H1 (cell line): ENCODE data around the gene SUCLG2. TPM values are rescaled to one million over a fixed set of nuclear protein-coding genes. Genes with fewer than 3 reads are reported as not detected.

Experiments
- CTCF ChIA-PET: fragments of 300-600 bp; sonication (Branson Sonifier 250); formaldehyde crosslinking; loops from one replicate; lab custom pipeline; 2021; ENCODE audit not compliant: partially characterized antibody; lab: Charles Lee
- POLR2A ChIA-PET: fragments of 300-600 bp; sonication (Branson Sonifier 250); formaldehyde crosslinking; loops from one replicate; lab custom pipeline; 2021; ENCODE audit warnings: inconsistent platforms; ENCODE audit not compliant: partially characterized antibody; lab: Charles Lee
- DNase-seq, 2 experiments: peaks; one replicate each; pipeline versions ENCODE4 v3.0.0 to v3.0.0-alpha.2; 2010 to 2022; ENCODE audit warnings: low spot score in 2 of 2, low read depth in 1 of 2, mixed read lengths in 1 of 2
- FAIRE-seq: peaks from 2 replicates; lab custom pipeline; 2011; peaks lifted over from hg19 to GRCh38; lab: Jason Lieb, UNC
- H2AFZ ChIP-seq: 2 replicates; pipeline ENCODE4 v1.8.1; 2012; ENCODE audit warnings: low read length, inconsistent platforms
- H2AK5ac ChIP-seq: 2 replicates; pipeline ENCODE4 v1.6.1; 2013; ENCODE audit warnings: low read depth, low read length
- H2BK120ac ChIP-seq: replicated peaks from 2 replicates; pipeline ENCODE3; 2013; ENCODE audit warnings: low read depth, low read length, inconsistent platforms
- H2BK12ac ChIP-seq: 2 replicates; pipeline ENCODE4 v1.6.1; 2013; ENCODE audit warnings: low read depth, low read length
- H2BK15ac ChIP-seq: 2 replicates; pipeline ENCODE4 v1.6.1; 2013; ENCODE audit warnings: low read length
- H2BK20ac ChIP-seq: 2 replicates; pipeline ENCODE4 v1.6.1; 2013; ENCODE audit warnings: low read length
- H2BK5ac ChIP-seq: 2 replicates; pipeline ENCODE4 v1.6.1; 2013; ENCODE audit warnings: low read depth, low read length
- H3K14ac ChIP-seq: 2 replicates; pipeline ENCODE4 v1.6.1; 2013; ENCODE audit warnings: inconsistent platforms; ENCODE audit not compliant: insufficient read length
- H3K18ac ChIP-seq: 2 replicates; pipeline ENCODE4 v1.6.1; 2013; ENCODE audit warnings: low read length; ENCODE audit errors: extremely low read depth
- H3K23ac ChIP-seq: 2 replicates; pipeline ENCODE4 v1.6.1; 2013; ENCODE audit warnings: inconsistent platforms; ENCODE audit not compliant: insufficient read length
- H3K23me2 ChIP-seq: 2 replicates; pipeline ENCODE4 v1.6.1; 2013; ENCODE audit warnings: low read depth, low read length
- H3K27ac ChIP-seq: 2 replicates; pipeline ENCODE4 v1.6.1; 2011; ENCODE audit warnings: low read depth, low read length, inconsistent platforms
- H3K27me3 ChIP-seq, 4 experiments: replicated peaks in 1 of 4; 1 replicate in 1 of 4; 2 replicates in 3 of 4; pipeline versions ENCODE4 v1.6.1 to v1.8.1; 2011 to 2013; ENCODE audit warnings: low read length in 3 of 4, mild to moderate bottlenecking in 3 of 4, inconsistent platforms in 2 of 4, mixed read lengths in 2 of 4, moderate library complexity in 1 of 4; ENCODE audit not compliant: control insufficient read depth in 3 of 4, insufficient read depth in 3 of 4; ENCODE audit errors: extremely low read depth in 1 of 4
- H3K36me3 ChIP-seq, 4 experiments: 2 replicates each; pipeline versions ENCODE4 v1.6.1 to v1.8.1; 2011 to 2013; ENCODE audit warnings: mild to moderate bottlenecking in 4 of 4, low read length in 3 of 4, moderate library complexity in 2 of 4, control low read depth in 1 of 4, inconsistent platforms in 1 of 4; ENCODE audit not compliant: insufficient read depth in 4 of 4, control insufficient read depth in 2 of 4
- H3K4ac ChIP-seq: replicated peaks from 2 replicates; pipeline ENCODE3; 2013; ENCODE audit warnings: low read length, low read depth, mixed read lengths, inconsistent platforms; ENCODE audit not compliant: insufficient read length
- H3K4me1 ChIP-seq, 4 experiments: replicated peaks in 1 of 4; 1 replicate in 1 of 4; 2 replicates in 3 of 4; pipeline versions ENCODE4 v1.6.1 to v1.8.1; 2011 to 2013; ENCODE audit warnings: low read length in 3 of 4, inconsistent platforms in 2 of 4, mixed read lengths in 1 of 4; ENCODE audit not compliant: insufficient read depth in 4 of 4, control insufficient read depth in 3 of 4
- H3K4me2 ChIP-seq, 2 experiments: 2 replicates each; pipeline versions ENCODE4 v1.6.1 to v1.8.1; 2011 to 2013; ENCODE audit warnings: low read depth in 2 of 2, low read length in 2 of 2, control low read depth in 1 of 2, inconsistent platforms in 1 of 2, mild to moderate bottlenecking in 1 of 2; ENCODE audit not compliant: insufficient read depth in 1 of 2
- H3K4me3 ChIP-seq, 4 experiments: fragments of 200-600, 300-600 bp in 1 of 4; sonication (generic), shearing (Covaris generic), sonication (Bioruptor Twin) in 1 of 4; 2 replicates each; pipeline versions ENCODE4 v1.5.1 to v1.8.1; 2011 to 2016; ENCODE audit warnings: low read length in 4 of 4, low read depth in 3 of 4, control low read depth in 2 of 4, inconsistent platforms in 2 of 4, mild to moderate bottlenecking in 2 of 4, mixed read lengths in 1 of 4, moderate library complexity in 1 of 4; ENCODE audit not compliant: insufficient read depth in 2 of 4; ENCODE audit errors: extremely low read depth in 1 of 4
- H3K56ac ChIP-seq: replicated peaks from 2 replicates; pipeline ENCODE3; 2013; ENCODE audit warnings: low read depth, mild to moderate bottlenecking, mixed read lengths, low read length, inconsistent platforms; ENCODE audit not compliant: insufficient read length
- H3K79me1 ChIP-seq: 2 replicates; pipeline ENCODE4 v1.6.1; 2013; ENCODE audit warnings: low read depth, low read length, control low read depth
- H3K79me2 ChIP-seq, 2 experiments: 2 replicates each; pipeline versions ENCODE4 v1.6.1 to v1.8.1; 2012 to 2013; ENCODE audit warnings: low read length in 2 of 2, mild to moderate bottlenecking in 2 of 2, inconsistent platforms in 1 of 2; ENCODE audit not compliant: insufficient read depth in 2 of 2, control insufficient read depth in 1 of 2
- H3K9ac ChIP-seq, 4 experiments: replicated peaks in 1 of 4; 1 replicate in 1 of 4; 2 replicates in 3 of 4; pipeline versions ENCODE4 v1.6.1 to v1.8.1; 2011 to 2013; ENCODE audit warnings: low read depth in 3 of 4, low read length in 3 of 4, control low read depth in 2 of 4, mild to moderate bottlenecking in 2 of 4, moderate library complexity in 2 of 4, inconsistent platforms in 1 of 4; ENCODE audit errors: extremely low read depth in 1 of 4
- H3K9me3 ChIP-seq, 2 experiments: 2 replicates each; pipeline versions ENCODE4 v1.6.1 to v1.8.1; 2012 to 2013; ENCODE audit warnings: mild to moderate bottlenecking in 2 of 2, moderate library complexity in 2 of 2, control low read depth in 1 of 2, inconsistent platforms in 1 of 2, low read depth in 1 of 2, low read length in 1 of 2, mixed read lengths in 1 of 2; ENCODE audit not compliant: insufficient read depth in 2 of 2
- H4K20me1 ChIP-seq, 2 experiments: replicated peaks in 1 of 2; 2 replicates each; pipeline versions ENCODE3 to v1.8.1; 2011 to 2013; ENCODE audit warnings: inconsistent platforms in 2 of 2, low read length in 2 of 2, mild to moderate bottlenecking in 1 of 2; ENCODE audit not compliant: insufficient read depth in 2 of 2, control insufficient read depth in 1 of 2
- H4K5ac ChIP-seq: 2 replicates; pipeline ENCODE4 v1.6.1; 2013; ENCODE audit warnings: low read length, low read depth, mixed read lengths, inconsistent platforms; ENCODE audit not compliant: insufficient read length
- H4K8ac ChIP-seq: 2 replicates; pipeline ENCODE4 v1.8.0; 2013; ENCODE audit warnings: mild to moderate bottlenecking, moderate library complexity, low read length, inconsistent platforms; ENCODE audit not compliant: insufficient read depth; ENCODE audit errors: extremely low read depth
- H4K91ac ChIP-seq: replicated peaks from 2 replicates; pipeline ENCODE3; 2013; ENCODE audit warnings: low read length, mixed read lengths, inconsistent platforms; ENCODE audit not compliant: insufficient read length
- ASH2L ChIP-seq: fragments of 200-600, 300-600 bp; sonication (generic); IDR thresholded peaks from one replicate; pipeline ENCODE4 v1.7.1; 2017; ENCODE audit warnings: low read length
- CBX8 ChIP-seq: fragments of 300-800, 300-1000 bp; sonication (generic); IDR thresholded peaks from 2 replicates; pipeline ENCODE4 v1.7.1; 2016; ENCODE audit warnings: low read depth, low read length, borderline replicate concordance
- CHD2 ChIP-seq: IDR thresholded peaks from 2 replicates; pipeline ENCODE4 v1.6.1; 2012; ENCODE audit warnings: low read length, improper control_type of control experiment
- MAFK ChIP-seq: IDR thresholded peaks from 2 replicates; pipeline ENCODE4 v1.6.1; 2012; ENCODE audit warnings: low read depth, mild to moderate bottlenecking, improper control_type of control experiment, low read length
- POLR2A ChIP-seq, 2 experiments: IDR thresholded peaks; 1 replicate in 1 of 2; 2 replicates in 1 of 2; pipeline ENCODE4 v1.6.1; 2011; ENCODE audit warnings: low read depth in 2 of 2, low read length in 2 of 2, mild to moderate bottlenecking in 2 of 2; ENCODE audit errors: control extremely low read depth in 1 of 2
- RBBP5 ChIP-seq: IDR thresholded peaks from 2 replicates; pipeline ENCODE4 v1.7.1; 2012; ENCODE audit warnings: low read depth, mild to moderate bottlenecking, inconsistent platforms, low read length, moderate library complexity, borderline replicate concordance
- SUZ12 ChIP-seq: fragments of 200-600 bp; sonication (generic); IDR thresholded peaks from 2 replicates; pipeline ENCODE4 v1.6.1; 2012; ENCODE audit warnings: mild to moderate bottlenecking, inconsistent platforms, low read length, moderate library complexity, mixed read lengths
- WGBS, 2 experiments: shearing (Covaris generic) in 1 of 2; methylation state at CpG; one replicate each; pipeline versions ENCODE4 v1.1.6 to v1.1.7; 2013 to 2015; ENCODE audit warnings: low lambda C conversion rate in 2 of 2, mixed read lengths in 2 of 2, inconsistent platforms in 1 of 2, low coverage in 1 of 2, missing lambda C conversion rate in 1 of 2; ENCODE audit not compliant: insufficient replicate concordance in 2 of 2, insufficient coverage in 1 of 2, insufficient read length in 1 of 2; ENCODE audit errors: extremely low coverage in 1 of 2, missing lambda C conversion rate in 1 of 2; 5-methylcytosine and 5-hydroxymethylcytosine counted together
- polyA plus RNA-seq, 7 experiments: library from polyadenylated mRNA; depleted of rRNA in 3 of 7; stranded (reverse) in 5 of 7; unstranded in 2 of 7; fragments of >200 nt in 5 of 7; fragments of 200-250 nt in 2 of 7; gene quantifications; 1 replicate in 5 of 7; 2 replicates in 1 of 7; 4 replicates in 1 of 7; pipeline versions ENCODE4 v1.2.1 to v1.2.3, GENCODE V29; 2011 to 2013; ENCODE audit warnings: missing spikeins in 2 of 7, mixed read lengths in 2 of 7
- total RNA-seq: library from RNA; stranded (reverse); fragmentation: NEBNext Ultra II Directional; extraction: Animal tissue kit (Norgen Biotek cat#: 25700); gene quantifications from 2 replicates; pipeline ENCODE4 v1.2.1, GENCODE V29; 2021
- TF ChIP-seq, protein P1 (sequence below): IDR thresholded peaks from 2 replicates; pipeline ENCODE4 v1.6.1; 2012; ENCODE audit warnings: inconsistent platforms

Gene SUCLG2
- total and polyA plus RNA-seq, 2 of the 8 experiments (the other 6 are each of a cell fraction or from before 2014, with no cell fraction given): 12.9 to 46.2 TPM

DNA sequence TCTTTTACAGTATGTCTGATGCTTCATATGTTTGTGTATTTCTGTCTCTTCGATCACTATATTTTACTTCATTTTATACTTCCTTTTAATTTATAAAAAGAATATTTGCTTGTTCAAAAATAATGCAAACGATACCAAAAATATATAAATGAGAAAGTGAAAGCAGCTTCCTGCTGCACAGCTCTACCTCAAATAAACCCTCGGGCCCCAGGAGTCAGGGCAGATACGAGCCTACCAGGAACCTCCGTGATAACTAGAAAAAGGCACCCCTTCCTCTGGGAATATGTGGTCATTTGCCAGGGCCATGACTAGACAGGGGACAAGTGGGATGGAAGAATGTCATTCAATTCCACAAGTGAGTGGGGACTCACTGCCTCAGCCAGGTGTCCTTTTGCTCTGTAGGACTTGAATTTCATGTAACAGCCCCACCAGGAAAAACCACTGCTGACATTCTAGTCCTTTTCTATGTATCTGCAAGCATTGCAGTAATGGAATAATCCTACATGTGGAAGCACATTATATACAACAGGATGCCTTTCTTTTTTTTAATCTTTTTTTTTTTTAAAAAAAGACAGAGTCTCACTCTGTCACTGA, 133.3 kb downstream of the SUCLG2 start:
- Histone ChIP-seq H4K91ac (no peak overlapping the region), H2BK12ac (no peak overlapping the region), H2BK20ac (no peak overlapping the region), H3K79me2 (no peaks in the 10 kb centered on the region), H3K9me3 (no peaks in the 10 kb centered on the region), H3K14ac (no peak overlapping the region), H3K4me2 (no peak overlapping the region), H2AFZ (no peak overlapping the region), H3K4me3 (no peak overlapping the region), H3K23me2 (no peaks in the 10 kb centered on the region), H3K79me1 (no peaks in the 10 kb centered on the region), H2AK5ac (no peak overlapping the region), H3K36me3 (peaks cover 0 to 5% (median 0%) of the 10 kb centered on the region in 4 experiments; a peak in 3 of 8 replicates), H3K18ac (no peak overlapping the region), H3K4ac (no peak overlapping the region), H4K20me1 (no peaks in the 10 kb centered on the region), H3K56ac (no peak overlapping the region), H3K27ac (no peak overlapping the region), H3K4me1 (no peaks in the 10 kb centered on the region), H3K27me3 (no peaks in the 10 kb centered on the region), H3K23ac (no peak overlapping the region), H2BK15ac (no peak overlapping the region), H2BK120ac (no peak overlapping the region), H4K5ac (no peak overlapping the region), H2BK5ac (no peak overlapping the region), H4K8ac (no peak overlapping the region), H3K9ac (no peak overlapping the region)
- FAIRE-seq: no peak
- TF ChIP-seq SUZ12: no peak
- TF ChIP-seq, protein P1, sequence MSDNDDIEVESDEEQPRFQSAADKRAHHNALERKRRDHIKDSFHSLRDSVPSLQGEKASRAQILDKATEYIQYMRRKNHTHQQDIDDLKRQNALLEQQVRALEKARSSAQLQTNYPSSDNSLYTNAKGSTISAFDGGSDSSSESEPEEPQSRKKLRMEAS: no peak
- no peak for TF ChIP-seq ASH2L
- no peak for TF ChIP-seq MAFK
- TF ChIP-seq POLR2A (IDR thresholded peaks at IDR 0.05; ENCODE audit: control extremely low read depth in 1 of 2, low read depth in 2 of 2, low read length in 2 of 2): no peak
- TF ChIP-seq RBBP5: no peak
- no peak for TF ChIP-seq CHD2
- TF ChIP-seq CBX8: no peak
- DNase-seq: no peak
- 94% methylated on average over 5 of the region's 5 CpGs; no CpG with 5 or more reads in 1 of the 2 experiments for WGBS, 2 experiments
- ChIA-PET CTCF (interaction anchor here (0.7 to 1.1 kb wide), 2 partner anchors 137 to 269 kb away, joined by 3 read pairs; no protein-coding TSS in a partner anchor), POLR2A (no interaction called here)
